Panc1 (cell line): ENCODE data around the gene AFF2. TPM values are rescaled to one million over a fixed set of nuclear protein-coding genes. Genes with fewer than 3 reads are reported as not detected.

Source experiments
- ATAC-seq: fragments of 200-7000 bp; cut with Tn5 transposase; 2 replicates; pipeline ENCODE4 v1.9.1; 2020; ENCODE audit warnings: mild to moderate bottlenecking, moderate library complexity
- BruUV-seq: library from RNA; stranded (reverse); fragments of 400-500 nt; replicated peaks from 2 replicates; lab custom pipeline; 2021; lab: Mats Ljungman, UMichigan
- CTCF ChIA-PET: fragments of 300-600 bp; sonication (Branson Sonifier 250); formaldehyde crosslinking; loops from one replicate; lab custom pipeline; 2022; ENCODE audit warnings: antibody characterized with exemption; lab: Charles Lee
- POLR2A ChIA-PET: fragments of 300-600 bp; sonication (Branson Sonifier 250); formaldehyde crosslinking; loops from one replicate; lab custom pipeline; 2022; ENCODE audit warnings: antibody characterized with exemption; lab: Charles Lee
- DNase-seq: peaks from one replicate; pipeline ENCODE4 v3.0.0-alpha.2; 2010; ENCODE audit warnings: low read depth, low spot score
- H3K27ac ChIP-seq: 2 replicates; pipeline ENCODE4 v1.5.1; 2011; ENCODE audit warnings: mild to moderate bottlenecking, low read length, inconsistent platforms
- H3K27me3 ChIP-seq: fragments of 200-500 bp; sonication (Bioruptor generic); 2 replicates; pipeline ENCODE4 v1.6.0; 2014; ENCODE audit warnings: low read length, inconsistent platforms; ENCODE audit not compliant: control insufficient read depth, insufficient read depth
- H3K36me3 ChIP-seq: fragments of 200-500 bp; sonication (Bioruptor generic); 2 replicates; pipeline ENCODE4 v1.5.1; 2014; ENCODE audit warnings: inconsistent platforms, mild to moderate bottlenecking, low read length, moderate library complexity; ENCODE audit not compliant: control insufficient read depth, insufficient read depth
- H3K4me1 ChIP-seq: 2 replicates; pipeline ENCODE4 v1.5.1; 2011; ENCODE audit warnings: inconsistent platforms, mild to moderate bottlenecking, low read length, moderate library complexity; ENCODE audit not compliant: control insufficient read depth, insufficient read depth
- H3K4me3 ChIP-seq, 2 experiments: 2 replicates each; pipeline ENCODE4 v1.5.1; 2011 to 2012; ENCODE audit warnings: low read depth in 2 of 2, low read length in 2 of 2, mild to moderate bottlenecking in 2 of 2, inconsistent platforms in 1 of 2, moderate library complexity in 1 of 2
- H3K9me3 ChIP-seq: fragments of 200-500 bp; sonication (Bioruptor generic); 2 replicates; pipeline ENCODE4 v1.5.1; 2014; ENCODE audit warnings: low read depth, mild to moderate bottlenecking, inconsistent platforms, low read length, moderate library complexity; ENCODE audit not compliant: control insufficient read depth, insufficient read depth
- POLR2AphosphoS5 ChIP-seq: IDR thresholded peaks from 2 replicates; pipeline ENCODE4 v1.6.1; 2012; ENCODE audit warnings: mild to moderate bottlenecking, low read depth, low read length, moderate library complexity
- REST ChIP-seq, 2 experiments: IDR thresholded peaks; 2 replicates each; pipeline ENCODE4 v1.6.1; 2011 to 2012; ENCODE audit warnings: low read depth in 2 of 2, control low read depth in 1 of 2, low read length in 1 of 2, mild to moderate bottlenecking in 1 of 2, moderate library complexity in 1 of 2; ENCODE audit not compliant: insufficient read depth in 1 of 2
- SIN3A ChIP-seq: IDR thresholded peaks from 2 replicates; pipeline ENCODE4 v1.6.1; 2012; ENCODE audit warnings: low read depth, mild to moderate bottlenecking, low read length, moderate library complexity, borderline replicate concordance; ENCODE audit not compliant: insufficient read depth
- TCF7L2 ChIP-seq: IDR thresholded peaks from 2 replicates; pipeline ENCODE4 v1.6.1; 2011; ENCODE audit warnings: mild to moderate bottlenecking, low read depth, low read length, inconsistent platforms
- in situ Hi-C: cut with HindIII; loops from 2 replicates; pipeline ENCODE4 v1.10.0; 2016; ENCODE audit warnings: low sequenced_read_pairs, low pct_unique_long_range_greater_than_20kb
- intact Hi-C: fragments of 100-400 bp; cut with micrococcal nuclease; formaldehyde crosslinking; loops from one replicate; pipeline ENCODE4 v1.10.0; 2022; ENCODE audit not compliant: unreplicated experiment
- total RNA-seq: library from RNA; stranded (reverse); gene quantifications from one replicate; pipeline ENCODE4 v1.2.1, GENCODE V29; 2021; ENCODE audit not compliant: unreplicated experiment
- TF ChIP-seq, protein P1 (sequence below): fragments of 450-650 bp; IDR thresholded peaks from 2 replicates; pipeline ENCODE4 v1.5.1; 2017; ENCODE audit warnings: mild to moderate bottlenecking

AFF2 gene
- total RNA-seq, 1 experiment from 2014 or later = 0.05 TPM

- DNase-seq = no peak
- ATAC-seq = no peak
- TF ChIP-seq POLR2AphosphoS5 (no peak), REST (IDR thresholded peaks at IDR 0.05; ENCODE audit: insufficient read depth in 1 of 2, low read depth in 2 of 2, low read length in 1 of 2) (no peak)
- TF ChIP-seq, protein P1, sequence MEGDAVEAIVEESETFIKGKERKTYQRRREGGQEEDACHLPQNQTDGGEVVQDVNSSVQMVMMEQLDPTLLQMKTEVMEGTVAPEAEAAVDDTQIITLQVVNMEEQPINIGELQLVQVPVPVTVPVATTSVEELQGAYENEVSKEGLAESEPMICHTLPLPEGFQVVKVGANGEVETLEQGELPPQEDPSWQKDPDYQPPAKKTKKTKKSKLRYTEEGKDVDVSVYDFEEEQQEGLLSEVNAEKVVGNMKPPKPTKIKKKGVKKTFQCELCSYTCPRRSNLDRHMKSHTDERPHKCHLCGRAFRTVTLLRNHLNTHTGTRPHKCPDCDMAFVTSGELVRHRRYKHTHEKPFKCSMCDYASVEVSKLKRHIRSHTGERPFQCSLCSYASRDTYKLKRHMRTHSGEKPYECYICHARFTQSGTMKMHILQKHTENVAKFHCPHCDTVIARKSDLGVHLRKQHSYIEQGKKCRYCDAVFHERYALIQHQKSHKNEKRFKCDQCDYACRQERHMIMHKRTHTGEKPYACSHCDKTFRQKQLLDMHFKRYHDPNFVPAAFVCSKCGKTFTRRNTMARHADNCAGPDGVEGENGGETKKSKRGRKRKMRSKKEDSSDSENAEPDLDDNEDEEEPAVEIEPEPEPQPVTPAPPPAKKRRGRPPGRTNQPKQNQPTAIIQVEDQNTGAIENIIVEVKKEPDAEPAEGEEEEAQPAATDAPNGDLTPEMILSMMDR = no peak
- Histone ChIP-seq H3K4me3 (no peak overlapping the region), H3K9me3 (no peaks in the 10 kb centered on the region), H3K27ac (no peak overlapping the region), H3K27me3 (no peaks in the 10 kb centered on the region), H3K36me3 (no peaks in the 10 kb centered on the region), H3K4me1 (no peaks in the 10 kb centered on the region)
- in situ Hi-C loops = no loop called here
- intact Hi-C loops = no loop called here
- BruUV-seq = no TSS peak
- POLR2A ChIA-PET = no interaction called here
- CTCF ChIA-PET = no interaction called here
These were observed 367.2 kb downstream of the AFF2 start for GRCh38 chrX:148867596-148867995.

DNA sequence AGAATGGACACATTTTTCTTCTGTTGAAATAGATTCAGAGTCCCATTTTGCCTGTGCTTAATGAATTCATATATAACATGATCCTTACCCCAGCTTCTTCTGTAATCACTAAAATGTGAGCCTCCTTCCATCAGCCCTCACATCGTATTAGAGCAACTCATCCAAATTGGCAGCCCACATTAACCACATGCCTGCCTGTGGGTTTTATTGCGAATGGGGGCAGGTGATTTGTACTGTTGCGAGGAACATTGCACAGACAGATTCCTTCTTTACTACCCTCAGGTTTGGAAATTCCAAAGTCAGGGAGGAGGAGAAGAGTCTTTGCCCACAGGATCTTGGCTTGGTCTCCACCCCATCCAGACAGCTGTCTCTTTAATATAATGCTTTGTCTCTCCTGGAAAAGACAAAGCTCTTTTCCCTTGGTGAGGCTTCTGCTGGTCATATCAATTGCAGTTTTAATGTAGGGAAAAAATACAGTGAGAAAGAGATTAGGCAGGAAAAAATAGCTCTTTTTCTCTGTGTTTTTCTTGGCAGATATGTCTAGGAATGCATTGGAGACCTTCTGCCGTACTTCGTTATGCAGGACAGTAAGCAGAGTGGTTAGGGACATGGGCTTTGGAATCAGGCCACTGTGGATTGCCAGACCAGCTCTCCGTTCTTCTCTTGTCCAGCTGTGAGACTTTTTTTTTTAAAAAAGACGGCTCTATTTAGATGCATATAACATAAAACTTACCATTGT, 371.2 kb downstream of the AFF2 start:
- no TSS peak for BruUV-seq
- no peaks in the 10 kb centered on the region for H3K27me3 ChIP-seq
- no peaks in the 10 kb centered on the region for H3K9me3 ChIP-seq
- no peak for DNase-seq
- no peaks in the 10 kb centered on the region for H3K36me3 ChIP-seq
- in situ Hi-C loops (no loop called here), intact Hi-C loops (no loop called here)
- no peak for ATAC-seq
- H3K27ac ChIP-seq = no peak overlapping the region
- no peak overlapping the region for H3K4me3 ChIP-seq
- ChIA-PET CTCF (no interaction called here), POLR2A (no interaction called here)
- H3K4me1 ChIP-seq = no peaks in the 10 kb centered on the region
- TF ChIP-seq SIN3A = no peak
- TF ChIP-seq, protein P1 = no peak
- TF ChIP-seq REST (IDR thresholded peaks at IDR 0.05; ENCODE audit: insufficient read depth in 1 of 2, low read depth in 2 of 2, low read length in 1 of 2) = no peak
- no peak for TF ChIP-seq POLR2AphosphoS5
- TF ChIP-seq TCF7L2 = no peak
